ENCODE results near the gene ZNF750. TPM values are rescaled to one million over a fixed set of nuclear protein-coding genes. Genes with fewer than 3 reads are reported as not detected.

The ZNF750 gene
- total RNA-seq, 4 donors from 2014 or later, result 202 to 426 (median 294) TPM

DNA sequence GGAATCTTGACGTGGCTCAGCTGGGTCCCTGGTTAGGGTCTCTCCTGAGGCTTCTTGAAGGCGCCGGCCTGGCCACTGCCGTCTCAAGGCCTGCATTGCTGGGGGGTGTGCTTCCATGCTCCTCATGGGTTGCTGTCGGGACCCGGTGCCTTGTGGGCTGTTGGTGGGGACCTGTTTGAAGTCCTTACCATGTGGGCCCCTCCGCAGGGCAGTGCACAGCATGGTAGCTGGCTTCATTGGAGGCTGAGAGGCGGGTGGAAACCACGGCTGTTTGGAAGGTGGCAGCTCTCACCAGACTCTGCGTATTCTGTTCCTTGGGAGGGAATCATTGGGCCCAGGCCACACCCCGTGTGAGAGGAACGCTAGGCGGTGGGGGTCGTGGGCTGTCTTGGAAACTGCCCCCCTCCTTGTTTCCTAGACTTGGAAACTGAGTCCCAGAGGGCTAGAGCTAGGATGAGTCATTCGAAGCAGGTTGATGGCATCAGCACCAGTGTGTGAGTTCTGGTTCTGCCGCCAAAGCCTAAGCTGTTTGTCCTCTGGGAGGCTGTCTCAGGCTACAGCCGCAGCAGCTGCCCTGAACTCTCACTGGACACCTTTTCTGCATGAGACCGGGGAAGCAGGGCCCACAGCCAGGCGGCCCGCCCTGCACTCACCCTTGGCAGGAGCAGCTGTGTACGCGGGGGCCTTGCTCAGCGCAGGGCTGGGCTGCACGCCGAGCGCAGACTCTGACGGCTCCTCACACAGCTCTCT is 35.2 kb downstream of the ZNF750 start:
- DNase-seq (ENCODE audit: low spot score in 2 of 2), result peak in 1 of 2 donors; percentile 44
- no peak overlapping the region for H3K4me3 ChIP-seq (ENCODE audit: low read depth, poor library complexity, severe bottlenecking)
- intact Hi-C loops (cut with DNase I; ENCODE audit: low total_unique reads), result no loop called here

DNA sequence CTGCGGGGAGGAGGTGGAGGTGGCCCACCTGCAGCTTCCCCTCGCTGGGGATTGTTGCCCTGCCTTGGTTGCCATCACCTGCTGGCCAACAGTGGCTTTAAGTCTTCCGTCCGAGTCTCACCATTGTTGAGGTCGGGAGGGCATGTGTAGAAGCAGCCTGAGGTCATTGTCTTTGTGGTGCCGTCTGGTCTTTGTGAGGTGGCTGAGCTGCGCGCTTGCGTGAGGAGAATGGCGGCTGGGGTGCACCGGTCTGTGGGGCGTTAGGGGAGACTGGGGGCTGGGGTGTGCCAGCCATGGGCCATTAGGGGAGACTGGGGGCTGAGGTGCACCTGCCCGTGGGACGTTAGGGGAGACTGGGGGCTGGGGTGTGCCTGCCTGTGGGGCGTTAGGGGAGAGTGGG is 36.2 kb downstream of the ZNF750 start:
- no peak for DNase-seq (ENCODE audit: low spot score in 2 of 2)
- TF ChIP-seq POLR2A (IDR thresholded peaks at IDR 0.05), result no peak
- TF ChIP-seq, protein P1, sequence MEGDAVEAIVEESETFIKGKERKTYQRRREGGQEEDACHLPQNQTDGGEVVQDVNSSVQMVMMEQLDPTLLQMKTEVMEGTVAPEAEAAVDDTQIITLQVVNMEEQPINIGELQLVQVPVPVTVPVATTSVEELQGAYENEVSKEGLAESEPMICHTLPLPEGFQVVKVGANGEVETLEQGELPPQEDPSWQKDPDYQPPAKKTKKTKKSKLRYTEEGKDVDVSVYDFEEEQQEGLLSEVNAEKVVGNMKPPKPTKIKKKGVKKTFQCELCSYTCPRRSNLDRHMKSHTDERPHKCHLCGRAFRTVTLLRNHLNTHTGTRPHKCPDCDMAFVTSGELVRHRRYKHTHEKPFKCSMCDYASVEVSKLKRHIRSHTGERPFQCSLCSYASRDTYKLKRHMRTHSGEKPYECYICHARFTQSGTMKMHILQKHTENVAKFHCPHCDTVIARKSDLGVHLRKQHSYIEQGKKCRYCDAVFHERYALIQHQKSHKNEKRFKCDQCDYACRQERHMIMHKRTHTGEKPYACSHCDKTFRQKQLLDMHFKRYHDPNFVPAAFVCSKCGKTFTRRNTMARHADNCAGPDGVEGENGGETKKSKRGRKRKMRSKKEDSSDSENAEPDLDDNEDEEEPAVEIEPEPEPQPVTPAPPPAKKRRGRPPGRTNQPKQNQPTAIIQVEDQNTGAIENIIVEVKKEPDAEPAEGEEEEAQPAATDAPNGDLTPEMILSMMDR (IDR thresholded peaks at IDR 0.05), result no peak
- no peak overlapping the region for H3K4me3 ChIP-seq (ENCODE audit: low read depth, poor library complexity, severe bottlenecking)
- WGBS, 2 donors, result 91 to 95% methylated on average over 15 of the region's 15 CpGs
- intact Hi-C loops (cut with DNase I; ENCODE audit: low total_unique reads), result no loop called here

More for the DNA sequence above, 35.2 kb downstream of the ZNF750 start:
- WGBS, 2 donors, result 78 to 84% methylated on average over 12 to 27 of the region's 27 CpGs
- TF ChIP-seq POLR2A (IDR thresholded peaks at IDR 0.05), result no peak
- TF ChIP-seq, protein P1 (IDR thresholded peaks at IDR 0.05), result no peak

DNA sequence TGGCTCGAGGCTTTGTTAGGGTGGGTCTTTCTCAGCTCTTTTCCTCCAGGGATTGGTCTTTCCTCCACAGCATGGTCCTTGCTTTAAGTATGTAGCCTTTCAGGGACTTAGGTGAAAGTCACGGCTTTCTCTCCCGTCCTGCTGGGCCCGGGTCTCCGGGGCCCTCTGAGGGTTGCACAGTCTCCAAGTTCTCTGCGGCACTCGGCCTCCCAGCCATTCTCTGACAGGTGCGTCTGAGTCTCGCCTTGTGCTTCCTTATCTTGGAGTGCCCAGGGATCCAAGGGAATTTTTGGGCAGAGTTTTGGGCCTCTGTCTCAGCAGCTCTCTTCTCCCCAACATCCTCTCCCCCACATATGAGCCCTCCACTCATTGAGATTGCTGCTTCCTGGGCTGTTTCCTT is 36.6 kb downstream of the ZNF750 start:
- 93 to 94% methylated on average over 9 of the region's 9 CpGs for WGBS, 2 donors
- no peak overlapping the region for H3K4me3 ChIP-seq (ENCODE audit: low read depth, poor library complexity, severe bottlenecking)
- intact Hi-C loops (cut with DNase I; ENCODE audit: low total_unique reads), result no loop called here
- TF ChIP-seq POLR2A (IDR thresholded peaks at IDR 0.05), result no peak
- TF ChIP-seq, protein P1 (IDR thresholded peaks at IDR 0.05), result no peak
- no peak for DNase-seq (ENCODE audit: low spot score in 2 of 2)

DNA sequence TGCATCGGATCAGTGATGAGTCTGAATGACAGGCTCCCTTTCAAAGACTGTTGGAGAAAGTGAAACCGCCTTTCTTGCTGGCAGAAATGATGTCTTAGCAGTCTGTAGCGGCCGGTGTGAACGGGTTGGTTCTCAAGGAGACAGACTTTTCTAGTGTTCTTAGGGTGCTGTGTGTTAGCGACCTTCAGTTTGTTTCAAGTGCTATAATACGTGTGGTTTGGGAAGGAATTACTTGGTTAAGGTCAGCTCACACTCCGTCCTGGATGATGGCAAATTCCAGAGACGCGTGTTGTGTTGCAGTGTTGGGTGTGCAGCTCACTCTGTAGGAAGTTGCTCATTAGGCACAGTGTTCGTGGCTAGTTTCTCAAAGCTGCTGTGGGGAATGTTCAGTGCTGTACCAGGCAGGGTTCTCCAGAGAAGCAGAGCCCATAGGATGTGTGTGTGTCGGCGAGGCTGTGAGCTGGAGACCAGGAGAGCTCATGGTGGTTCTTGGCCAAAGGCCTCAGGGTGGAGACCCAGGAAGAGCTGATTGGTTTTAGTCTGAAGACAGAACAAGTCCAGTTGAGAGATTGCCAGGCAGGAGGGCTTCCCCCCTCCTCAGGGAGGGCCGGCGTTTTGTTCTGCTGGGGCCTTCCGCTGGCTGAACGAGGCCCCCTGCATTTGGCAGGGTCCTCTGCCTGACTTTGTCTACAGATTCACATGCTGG is 37.6 kb downstream of the ZNF750 start:
- TF ChIP-seq, protein P1 (IDR thresholded peaks at IDR 0.05), result no peak
- WGBS, 2 donors, result 84% methylated on average over 17 of the region's 17 CpGs
- intact Hi-C loops (cut with DNase I; ENCODE audit: low total_unique reads), result no loop called here
- DNase-seq (ENCODE audit: low spot score in 2 of 2), result no peak
- H3K4me3 ChIP-seq (ENCODE audit: low read depth, poor library complexity, severe bottlenecking), result no peak overlapping the region

DNA sequence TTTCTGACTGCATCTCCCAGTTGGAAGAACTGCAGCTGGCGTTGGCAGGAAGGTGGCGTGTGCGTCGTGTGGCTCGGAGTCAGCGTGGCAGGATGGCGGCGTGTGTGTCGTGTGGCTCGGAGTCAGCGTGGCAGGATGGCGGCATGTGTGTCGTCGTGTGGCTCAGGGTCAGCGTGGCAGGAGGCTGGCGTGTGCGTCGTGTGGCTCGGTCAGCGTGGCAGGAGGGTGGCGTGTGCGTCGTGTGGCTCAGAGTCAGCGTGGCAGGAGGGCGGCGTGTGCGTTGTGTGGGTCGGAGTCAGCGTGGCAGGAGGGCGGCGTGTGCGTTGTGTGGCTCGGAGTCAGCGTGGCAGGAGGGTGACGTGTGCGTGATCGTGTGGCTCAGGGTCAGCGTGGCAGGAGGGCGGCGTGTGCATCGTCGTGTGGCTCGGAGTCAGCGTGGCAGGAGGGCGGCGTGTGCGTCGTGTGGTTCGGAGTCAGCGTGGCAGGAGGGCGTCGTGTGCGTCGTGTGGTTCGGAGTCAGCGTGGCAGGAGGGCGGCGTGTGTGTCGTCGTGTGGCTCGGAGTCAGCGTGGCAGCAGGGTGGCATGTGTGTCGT is 38.3 kb downstream of the ZNF750 start:
- intact Hi-C loops (cut with DNase I; ENCODE audit: low total_unique reads), result no loop called here
- DNase-seq (ENCODE audit: low spot score in 2 of 2), result no peak
- TF ChIP-seq, protein P1 (IDR thresholded peaks at IDR 0.05), result no peak
- TF ChIP-seq POLR2A (IDR thresholded peaks at IDR 0.05), result no peak
- WGBS, 2 donors, result 92 to 97% methylated on average over 63 of the region's 63 CpGs
- H3K4me3 ChIP-seq (ENCODE audit: low read depth, poor library complexity, severe bottlenecking), result no peak overlapping the region

Measured in lower leg skin (tissue), 4 donors.